ENCODE results near the gene CDCP1.

The CDCP1 gene

GRCh38 chr3:45067941-45068340 is 78.2 kb downstream of the CDCP1 start:
- H3K4me1 ChIP-seq (ENCODE audit: control insufficient read depth, insufficient read depth, low read length) = no peaks in the 10 kb centered on the region
- H3K27me3 ChIP-seq (ENCODE audit: control insufficient read depth, insufficient read depth, low read length) = no peaks in the 10 kb centered on the region
- H3K36me3 ChIP-seq (ENCODE audit: control insufficient read depth, insufficient read depth, low read length) = no peaks in the 10 kb centered on the region
- H3K27ac ChIP-seq (ENCODE audit: low read length) = no peak overlapping the region
- H3K4me3 ChIP-seq (ENCODE audit: low read length) = no peak overlapping the region
- WGBS (ENCODE audit: insufficient coverage, insufficient read length) = no CpG with 5 or more reads among the region's 3 CpGs
- DNase-seq (ENCODE audit: low read depth, low spot score) = no peak
- no peaks in the 10 kb centered on the region for H3K9me3 ChIP-seq (ENCODE audit: control insufficient read depth, insufficient read depth, low read length)

DNA sequence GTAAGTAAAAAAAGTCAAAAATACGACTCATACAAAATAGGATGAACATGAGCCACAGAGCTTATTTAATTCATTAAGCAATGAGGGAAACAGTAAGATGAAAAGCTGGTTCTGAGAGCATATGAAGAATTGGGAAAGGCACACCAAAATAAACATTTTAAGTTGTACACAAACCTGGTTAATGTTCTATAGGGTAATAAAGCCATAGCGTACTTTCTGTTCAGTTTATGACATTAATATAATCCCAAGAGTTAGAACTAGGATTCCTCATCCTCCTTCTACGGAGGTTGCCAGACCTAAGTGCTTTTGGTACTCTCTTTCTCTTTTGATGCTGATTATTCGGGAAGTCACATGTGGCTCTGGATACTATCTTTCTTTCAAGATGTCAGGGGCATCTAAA is 78.7 kb downstream of the CDCP1 start:
- Histone ChIP-seq H3K27me3 (ENCODE audit: control insufficient read depth, insufficient read depth, low read length) (no peaks in the 10 kb centered on the region), H3K9me3 (ENCODE audit: control insufficient read depth, insufficient read depth, low read length) (no peaks in the 10 kb centered on the region), H3K27ac (ENCODE audit: low read length) (no peak overlapping the region), H3K4me1 (ENCODE audit: control insufficient read depth, insufficient read depth, low read length) (no peaks in the 10 kb centered on the region), H3K36me3 (ENCODE audit: control insufficient read depth, insufficient read depth, low read length) (no peaks in the 10 kb centered on the region), H3K4me3 (ENCODE audit: low read length) (no peak overlapping the region)
- DNase-seq (ENCODE audit: low read depth, low spot score) = no peak
- no CpG with 5 or more reads among the region's 4 CpGs for WGBS (ENCODE audit: insufficient coverage, insufficient read length)

- no peaks in the 10 kb centered on the region for H3K4me1 ChIP-seq (ENCODE audit: control insufficient read depth, insufficient read depth, low read length)
- WGBS (ENCODE audit: insufficient coverage, insufficient read length) = no CpG with 5 or more reads among the region's 3 CpGs
These were observed 79.9 kb downstream of the CDCP1 start for GRCh38 chr3:45066109-45066801.

GRCh38 chr3:45065373-45065720 is 80.8 kb downstream of the CDCP1 start:
- no peak overlapping the region for H3K27ac ChIP-seq (ENCODE audit: low read length)
- no peak for DNase-seq (ENCODE audit: low read depth, low spot score)
- no CpG with 5 or more reads among the region's 1 CpG for whole genome bisulfite sequencing (ENCODE audit: insufficient coverage, insufficient read length)
- H3K27me3 ChIP-seq (ENCODE audit: control insufficient read depth, insufficient read depth, low read length) = no peaks in the 10 kb centered on the region
- 0 out of 2 replicates have a peak, but pooled peaks cover 1% of the 10 kb centered on the region for H3K4me1 ChIP-seq (ENCODE audit: control insufficient read depth, insufficient read depth, low read length)
- no peaks in the 10 kb centered on the region for H3K36me3 ChIP-seq (ENCODE audit: control insufficient read depth, insufficient read depth, low read length)
- no peak overlapping the region for H3K4me3 ChIP-seq (ENCODE audit: low read length)
- H3K9me3 ChIP-seq (ENCODE audit: control insufficient read depth, insufficient read depth, low read length) = no peaks in the 10 kb centered on the region

More at GRCh38 chr3:45066109-45066801, 79.9 kb downstream of the CDCP1 start:
- no peaks in the 10 kb centered on the region for H3K27me3 ChIP-seq (ENCODE audit: control insufficient read depth, insufficient read depth, low read length)
- H3K36me3 ChIP-seq (ENCODE audit: control insufficient read depth, insufficient read depth, low read length) = no peaks in the 10 kb centered on the region
- no peak overlapping the region for H3K4me3 ChIP-seq (ENCODE audit: low read length)
- no peak for DNase-seq (ENCODE audit: low read depth, low spot score)
- H3K9me3 ChIP-seq (ENCODE audit: control insufficient read depth, insufficient read depth, low read length) = no peaks in the 10 kb centered on the region
- no peak overlapping the region for H3K27ac ChIP-seq (ENCODE audit: low read length)

DNA sequence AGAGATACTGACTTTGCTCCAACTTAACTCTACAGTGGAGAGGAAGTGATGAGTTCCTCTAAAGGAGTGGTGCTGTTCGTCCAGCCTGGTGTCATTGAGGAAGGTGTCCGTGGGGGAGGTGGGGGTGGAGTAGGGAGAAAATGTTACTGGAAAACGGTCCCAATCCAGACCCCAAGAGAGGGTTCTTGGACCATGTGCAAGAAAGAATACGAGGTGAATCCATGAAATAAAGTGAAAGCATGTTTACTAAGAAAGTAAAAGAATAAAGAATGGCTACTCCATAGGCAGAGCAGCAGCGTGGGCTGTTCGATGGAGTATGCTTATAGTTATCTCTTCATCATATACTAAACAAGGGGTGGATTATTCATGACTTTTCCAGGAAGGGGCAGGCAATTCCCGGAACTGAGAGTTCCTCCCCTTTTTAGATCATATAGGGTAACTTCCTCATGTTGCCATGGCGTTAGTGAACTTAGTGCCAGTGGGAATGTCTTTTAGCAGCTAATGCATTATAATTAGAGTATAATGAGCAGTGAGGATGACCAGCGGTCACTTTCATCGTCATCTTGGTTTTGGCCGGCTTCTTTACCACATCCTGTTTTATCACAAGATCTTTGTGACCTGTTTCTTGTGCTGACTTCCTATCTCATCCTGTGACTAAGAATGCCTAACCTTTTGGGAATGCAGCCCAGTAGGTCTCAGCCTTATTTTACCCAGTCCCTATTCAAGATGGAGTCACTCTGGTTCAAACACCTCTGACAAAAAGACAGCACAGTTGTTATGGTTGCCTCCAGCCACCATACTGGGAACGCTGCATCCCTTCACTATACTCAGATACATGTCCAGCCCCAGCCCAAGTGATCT is 81.4 kb downstream of the CDCP1 start:
- H3K36me3 ChIP-seq (ENCODE audit: control insufficient read depth, insufficient read depth, low read length) = no peaks in the 10 kb centered on the region
- H3K27ac ChIP-seq (ENCODE audit: low read length) = no peak overlapping the region
- H3K9me3 ChIP-seq (ENCODE audit: control insufficient read depth, insufficient read depth, low read length) = no peaks in the 10 kb centered on the region
- H3K27me3 ChIP-seq (ENCODE audit: control insufficient read depth, insufficient read depth, low read length) = no peaks in the 10 kb centered on the region
- no peak overlapping the region for H3K4me3 ChIP-seq (ENCODE audit: low read length)
- 0 out of 2 replicates have a peak, but pooled peaks cover 1% of the 10 kb centered on the region for H3K4me1 ChIP-seq (ENCODE audit: control insufficient read depth, insufficient read depth, low read length)
- no CpG with 5 or more reads among the region's 12 CpGs for WGBS (ENCODE audit: insufficient coverage, insufficient read length)
- DNase-seq (ENCODE audit: low read depth, low spot score) = no peak

DNA sequence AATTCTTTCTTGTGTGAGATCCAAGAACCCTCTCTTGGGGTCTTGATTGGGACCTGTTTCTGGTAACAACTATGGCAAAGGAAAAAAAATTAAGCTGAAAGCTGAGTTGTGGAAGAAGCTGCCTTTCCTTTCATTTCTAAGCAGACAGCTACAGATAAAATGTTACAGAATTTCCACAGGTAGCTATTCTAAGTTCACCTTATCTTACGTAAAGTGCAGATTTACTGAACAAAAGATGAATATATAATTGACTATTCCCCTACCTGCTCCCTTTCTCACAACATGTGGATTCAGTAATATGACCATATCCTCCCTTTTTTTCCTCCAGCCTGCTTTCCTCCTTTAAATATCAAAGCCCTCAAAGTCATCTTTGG is 83.5 kb downstream of the CDCP1 start:
- no peak for DNase-seq (ENCODE audit: low read depth, low spot score)
- H3K27me3 ChIP-seq (ENCODE audit: control insufficient read depth, insufficient read depth, low read length) = peaks cover 11% of the 10 kb centered on the region; the same call in 1 of the 2 replicates
- no peak overlapping the region for H3K4me3 ChIP-seq (ENCODE audit: low read length)
- no peak overlapping the region for H3K27ac ChIP-seq (ENCODE audit: low read length)
- H3K36me3 ChIP-seq (ENCODE audit: control insufficient read depth, insufficient read depth, low read length) = no peaks in the 10 kb centered on the region
- 0 out of 2 replicates have a peak, but pooled peaks cover 1% of the 10 kb centered on the region for H3K4me1 ChIP-seq (ENCODE audit: control insufficient read depth, insufficient read depth, low read length)
- H3K9me3 ChIP-seq (ENCODE audit: control insufficient read depth, insufficient read depth, low read length) = no peaks in the 10 kb centered on the region
- no CpG with 5 or more reads among the region's 1 CpG for WGBS (ENCODE audit: insufficient coverage, insufficient read length)

DNA sequence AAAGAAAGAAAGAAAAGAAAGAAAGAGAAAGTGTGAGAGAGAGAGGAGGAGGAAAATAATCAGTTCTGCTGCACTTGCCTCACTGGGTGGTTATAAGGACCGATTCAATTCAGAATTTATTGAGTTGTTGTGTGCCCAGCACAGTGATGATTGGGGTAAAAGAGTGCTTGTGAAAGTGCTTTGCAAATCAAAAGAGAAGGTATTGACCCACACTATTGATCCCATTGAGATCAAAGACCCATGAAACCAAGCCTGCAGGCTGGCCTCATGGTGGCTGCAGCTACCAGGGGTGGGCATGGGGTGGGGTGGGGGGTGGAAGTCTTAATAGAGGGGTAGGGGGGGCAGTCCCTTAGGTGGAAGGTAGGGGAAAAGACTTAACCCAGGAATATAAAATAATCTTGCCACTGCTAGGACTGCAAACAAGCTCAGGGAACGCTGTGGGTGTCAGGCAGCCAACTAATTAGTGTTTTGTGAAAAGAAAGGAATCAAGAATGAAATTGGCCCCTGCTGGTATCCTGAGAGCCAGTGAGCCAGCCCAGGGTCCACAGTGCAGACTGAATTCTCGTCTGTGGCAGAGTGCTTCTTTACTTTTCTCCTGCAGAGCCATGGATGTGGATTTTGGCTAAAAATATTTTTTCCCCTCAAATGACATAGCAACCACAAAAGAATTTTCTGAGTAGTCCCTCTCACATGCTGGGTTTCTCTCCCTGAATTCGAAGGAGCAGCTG is 85.8 kb downstream of the CDCP1 start:
- no peak for DNase-seq (ENCODE audit: low read depth, low spot score)
- Histone ChIP-seq H3K27me3 (ENCODE audit: control insufficient read depth, insufficient read depth, low read length) (peaks cover 14% of the 10 kb centered on the region; the same call in 1 of the 2 replicates), H3K4me1 (ENCODE audit: control insufficient read depth, insufficient read depth, low read length) (0 out of 2 replicates have a peak, but pooled peaks cover 1% of the 10 kb centered on the region)

GRCh38 chr3:45059132-45059531 is 87.0 kb downstream of the CDCP1 start:
- WGBS (ENCODE audit: insufficient coverage, insufficient read length) = no CpG with 5 or more reads among the region's 2 CpGs
- Histone ChIP-seq H3K4me3 (ENCODE audit: low read length) (no peak overlapping the region), H3K4me1 (ENCODE audit: control insufficient read depth, insufficient read depth, low read length) (0 out of 2 replicates have a peak, but pooled peaks cover 1% of the 10 kb centered on the region), H3K27me3 (ENCODE audit: control insufficient read depth, insufficient read depth, low read length) (peaks cover 14% of the 10 kb centered on the region; the same call in 1 of the 2 replicates), H3K27ac (ENCODE audit: low read length) (no peak overlapping the region), H3K36me3 (ENCODE audit: control insufficient read depth, insufficient read depth, low read length) (no peaks in the 10 kb centered on the region), H3K9me3 (ENCODE audit: control insufficient read depth, insufficient read depth, low read length) (no peaks in the 10 kb centered on the region)
- DNase-seq (ENCODE audit: low read depth, low spot score) = no peak

More for the DNA sequence above, 85.8 kb downstream of the CDCP1 start:
- WGBS (ENCODE audit: insufficient coverage, insufficient read length) = no CpG with 5 or more reads among the region's 4 CpGs
- Histone ChIP-seq H3K9me3 (ENCODE audit: control insufficient read depth, insufficient read depth, low read length) (no peaks in the 10 kb centered on the region), H3K36me3 (ENCODE audit: control insufficient read depth, insufficient read depth, low read length) (no peaks in the 10 kb centered on the region), H3K27ac (ENCODE audit: low read length) (no peak overlapping the region), H3K4me3 (ENCODE audit: low read length) (no peak overlapping the region)

DNA sequence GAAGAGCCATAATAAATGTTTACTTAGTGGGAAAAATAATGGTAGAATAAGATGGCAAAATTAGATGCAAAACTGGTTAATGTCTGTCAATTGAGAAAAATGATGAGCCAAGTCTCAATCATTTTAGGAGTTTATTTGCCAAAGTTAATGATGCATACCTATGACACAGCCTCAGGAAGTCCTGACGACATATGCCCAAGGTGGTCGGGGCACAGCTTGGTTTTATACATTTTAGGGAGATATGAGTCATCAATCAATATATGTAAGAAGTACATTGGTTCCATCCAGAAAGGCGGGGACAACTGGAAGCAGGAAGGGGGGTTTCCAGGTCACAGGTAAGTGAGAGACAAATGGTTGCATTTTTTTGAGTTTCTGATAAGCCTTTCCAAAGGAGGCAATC is 88.6 kb downstream of the CDCP1 start:
- no peak overlapping the region for H3K27ac ChIP-seq (ENCODE audit: low read length)
- no peaks in the 10 kb centered on the region for H3K36me3 ChIP-seq (ENCODE audit: control insufficient read depth, insufficient read depth, low read length)
- WGBS (ENCODE audit: insufficient coverage, insufficient read length) = no CpG with 5 or more reads among the region's 3 CpGs
- H3K27me3 ChIP-seq (ENCODE audit: control insufficient read depth, insufficient read depth, low read length) = peaks cover 14% of the 10 kb centered on the region; the same call in 1 of the 2 replicates
- no peak for DNase-seq (ENCODE audit: low read depth, low spot score)
- H3K4me3 ChIP-seq (ENCODE audit: low read length) = no peak overlapping the region
- 0 out of 2 replicates have a peak, but pooled peaks cover 1% of the 10 kb centered on the region for H3K4me1 ChIP-seq (ENCODE audit: control insufficient read depth, insufficient read depth, low read length)
- no peaks in the 10 kb centered on the region for H3K9me3 ChIP-seq (ENCODE audit: control insufficient read depth, insufficient read depth, low read length)

Measured in iPS DF 6.9 (cell line).